Epithelial cell of proximal tubule (primary cell): ENCODE results near the gene ANXA4. TPM values are rescaled to one million over a fixed set of nuclear protein-coding genes. Genes with fewer than 3 reads are reported as not detected.
"Not testable (repeated sequence)": the region's sequence is repeated elsewhere in the genome, so short reads cannot be mapped to it uniquely, and the experiment has no call there.

Experiments
- DNase-seq: peaks from one replicate; pipeline ENCODE4 v3.0.0-alpha.2; 2011; ENCODE audit warnings: low read depth
- H3K4me3 ChIP-seq: 2 replicates; pipeline ENCODE4 v1.5.1; 2011; ENCODE audit warnings: low read depth, mild to moderate bottlenecking, low read length
- CTCF ChIP-seq: conservative IDR thresholded peaks from 2 replicates; pipeline ENCODE4 v1.5.1; 2012; ENCODE audit warnings: low read depth, mild to moderate bottlenecking, low read length
- total RNA-seq: library from RNA; depleted of rRNA; stranded (reverse); fragments of >200 nt; gene quantifications from 2 replicates; pipeline ENCODE4 v1.2.3, GENCODE V29; 2015

The ANXA4 gene
- total RNA-seq, 1 donor from 2014 or later = 61.2 TPM

GRCh38 chr2:69798290-69798908 lies 56.5 kb downstream of the ANXA4 start:
- DNase-seq = no peak
- peak overlapping the region; percentile 16 for H3K4me3 ChIP-seq

GRCh38 chr2:69798909-69799526 lies 57.1 kb downstream of the ANXA4 start:
- no peak for TF ChIP-seq CTCF
- no peak for DNase-seq
- H3K4me3 ChIP-seq = peak overlapping the region; percentile 16

More at GRCh38 chr2:69798290-69798908, 56.5 kb downstream of the ANXA4 start:
- no peak for TF ChIP-seq CTCF

GRCh38 chr2:69801745-69802290 lies 59.9 kb downstream of the ANXA4 start:
- no peak overlapping the region for H3K4me3 ChIP-seq
- no peak for TF ChIP-seq CTCF
- DNase-seq = no peak

- not testable (repeated sequence) for H3K4me3 ChIP-seq, DNase-seq
Measured at GRCh38 chr2:69802781-69803367, 60.9 kb downstream of the ANXA4 start.

- no peak for TF ChIP-seq CTCF
- DNase-seq = no peak
- H3K4me3 ChIP-seq = no peak overlapping the region
Measured at GRCh38 chr2:69804416-69804815, 62.5 kb downstream of the ANXA4 start.

GRCh38 chr2:69805887-69806286 lies 64.0 kb downstream of the ANXA4 start:
- H3K4me3 ChIP-seq = no peak overlapping the region
- no peak for TF ChIP-seq CTCF

GRCh38 chr2:69807821-69808540 lies 66.0 kb downstream of the ANXA4 start:
- no peak for DNase-seq
- H3K4me3 ChIP-seq = no peak overlapping the region
- no peak for TF ChIP-seq CTCF

More at GRCh38 chr2:69805887-69806286, 64.0 kb downstream of the ANXA4 start:
- no peak for DNase-seq
